Nephron progenitor cell (in vitro differentiated cells): ENCODE data around the gene CEP63.

Source experiments
- DNase-seq: peaks from one replicate; pipeline ENCODE4 v3.0.0; 2021
- H3K27ac Mint-ChIP-seq: 2 replicates; pipeline ENCODE4 v1.8.0; 2021; ENCODE audit warnings: mild to moderate bottlenecking, moderate library complexity, mixed read lengths
- H3K27me3 Mint-ChIP-seq: 2 replicates; pipeline ENCODE4 v1.8.0; 2021; ENCODE audit warnings: mild to moderate bottlenecking, low read depth, mixed read lengths; ENCODE audit not compliant: poor library complexity
- H3K36me3 Mint-ChIP-seq: 2 replicates; pipeline ENCODE4 v1.8.0; 2021; ENCODE audit warnings: low read depth, mixed read lengths
- H3K4me1 Mint-ChIP-seq: 2 replicates; pipeline ENCODE4 v1.8.0; 2021; ENCODE audit warnings: mixed read lengths
- H3K4me3 Mint-ChIP-seq: 2 replicates; pipeline ENCODE4 v1.8.0; 2021; ENCODE audit warnings: mild to moderate bottlenecking, moderate library complexity, mixed read lengths
- H3K9me3 Mint-ChIP-seq: 2 replicates; pipeline ENCODE4 v1.8.0; 2021; ENCODE audit warnings: mild to moderate bottlenecking, moderate library complexity, mixed read lengths
- TF ChIP-seq, protein P1 (sequence below): fragments of 200-600 bp; sonication (generic); IDR thresholded peaks from 2 replicates; pipeline ENCODE4 v1.5.0; 2021; ENCODE audit warnings: antibody characterized with exemption

CEP63 gene

DNA sequence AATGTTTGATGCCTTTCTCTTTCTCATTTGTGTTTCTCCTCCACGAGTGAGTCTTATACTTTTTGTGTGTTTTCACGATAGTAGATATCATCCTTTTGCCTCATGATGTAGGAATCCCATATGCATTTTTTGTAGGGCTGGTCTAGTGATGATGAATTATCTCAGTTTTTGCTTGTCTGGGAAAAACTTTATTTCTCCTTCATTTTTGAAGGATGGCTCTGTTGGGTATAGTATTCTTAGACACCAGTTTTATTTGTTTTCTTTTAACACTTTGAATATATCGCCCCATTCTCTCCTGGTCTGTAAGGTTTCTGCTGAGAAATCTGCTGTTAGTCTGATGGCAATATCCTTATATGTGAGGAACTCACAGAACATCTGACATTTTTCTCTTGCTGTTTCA lies 18.3 kb downstream of the CEP63 start:
- no peak for DNase-seq
- no peak overlapping the region for H3K27ac Mint-ChIP-seq
- TF ChIP-seq, protein P1, sequence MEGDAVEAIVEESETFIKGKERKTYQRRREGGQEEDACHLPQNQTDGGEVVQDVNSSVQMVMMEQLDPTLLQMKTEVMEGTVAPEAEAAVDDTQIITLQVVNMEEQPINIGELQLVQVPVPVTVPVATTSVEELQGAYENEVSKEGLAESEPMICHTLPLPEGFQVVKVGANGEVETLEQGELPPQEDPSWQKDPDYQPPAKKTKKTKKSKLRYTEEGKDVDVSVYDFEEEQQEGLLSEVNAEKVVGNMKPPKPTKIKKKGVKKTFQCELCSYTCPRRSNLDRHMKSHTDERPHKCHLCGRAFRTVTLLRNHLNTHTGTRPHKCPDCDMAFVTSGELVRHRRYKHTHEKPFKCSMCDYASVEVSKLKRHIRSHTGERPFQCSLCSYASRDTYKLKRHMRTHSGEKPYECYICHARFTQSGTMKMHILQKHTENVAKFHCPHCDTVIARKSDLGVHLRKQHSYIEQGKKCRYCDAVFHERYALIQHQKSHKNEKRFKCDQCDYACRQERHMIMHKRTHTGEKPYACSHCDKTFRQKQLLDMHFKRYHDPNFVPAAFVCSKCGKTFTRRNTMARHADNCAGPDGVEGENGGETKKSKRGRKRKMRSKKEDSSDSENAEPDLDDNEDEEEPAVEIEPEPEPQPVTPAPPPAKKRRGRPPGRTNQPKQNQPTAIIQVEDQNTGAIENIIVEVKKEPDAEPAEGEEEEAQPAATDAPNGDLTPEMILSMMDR = no peak
- peaks cover 60% of the 10 kb centered on the region for H3K9me3 Mint-ChIP-seq
- no peaks in the 10 kb centered on the region for H3K4me1 Mint-ChIP-seq
- no peak overlapping the region for H3K4me3 Mint-ChIP-seq
- no peaks in the 10 kb centered on the region for H3K27me3 Mint-ChIP-seq
- peaks cover 95% of the 10 kb centered on the region for H3K36me3 Mint-ChIP-seq

DNA sequence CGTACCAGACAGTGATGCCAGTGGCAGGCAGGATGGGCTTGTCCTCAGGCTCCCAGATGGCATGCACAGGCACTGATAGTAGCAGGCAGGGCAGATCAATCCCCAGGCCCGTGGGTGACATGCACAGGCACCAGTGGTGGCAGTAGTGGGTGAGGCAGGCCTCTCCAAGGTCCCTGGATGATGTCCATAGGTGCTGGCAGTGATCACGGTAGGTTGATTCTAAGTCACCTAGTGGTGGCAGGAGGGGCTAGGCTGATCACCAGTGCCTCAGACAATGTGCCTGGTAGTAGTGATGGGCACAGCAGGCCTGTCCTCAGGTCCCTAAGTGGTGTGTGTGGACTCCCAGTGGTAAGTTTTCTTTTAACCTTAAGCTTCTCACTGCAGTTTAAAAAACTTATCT lies 19.6 kb downstream of the CEP63 start:
- no peak for DNase-seq
- Mint-ChIP-seq H3K27ac (no peak overlapping the region), H3K4me1 (no peaks in the 10 kb centered on the region), H3K4me3 (no peak overlapping the region), H3K9me3 (peaks cover 49% of the 10 kb centered on the region), H3K27me3 (no peaks in the 10 kb centered on the region), H3K36me3 (peaks cover 95% of the 10 kb centered on the region)
- TF ChIP-seq, protein P1 = no peak

DNA sequence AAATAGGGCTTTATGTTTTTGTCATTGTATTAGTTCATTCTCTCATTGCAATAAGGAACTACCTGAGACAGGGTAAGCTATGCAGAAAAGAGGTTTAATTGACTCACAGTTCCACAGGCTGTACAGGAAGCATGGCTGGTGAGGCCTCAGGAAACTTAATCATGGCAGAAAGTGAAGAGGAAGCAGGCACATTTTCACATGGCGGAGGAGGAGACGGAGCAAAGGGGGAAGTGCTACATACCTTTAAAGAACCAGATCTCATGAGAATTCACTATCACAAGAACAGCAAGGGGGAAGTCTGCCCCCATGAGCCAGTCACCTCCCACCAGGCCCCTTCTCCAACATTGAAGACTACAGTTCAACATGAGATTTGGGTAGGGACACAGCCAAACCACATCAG lies 25.6 kb downstream of the CEP63 start:
- H3K9me3 Mint-ChIP-seq = no peaks in the 10 kb centered on the region
- H3K27ac Mint-ChIP-seq = peak overlapping the region; percentile 64
- no peak overlapping the region for H3K4me3 Mint-ChIP-seq
- no peaks in the 10 kb centered on the region for H3K27me3 Mint-ChIP-seq
- peaks cover 7% of the 10 kb centered on the region for H3K4me1 Mint-ChIP-seq
- TF ChIP-seq, protein P1 = no peak
- no peak for DNase-seq
- H3K36me3 Mint-ChIP-seq = peaks cover 79% of the 10 kb centered on the region

DNA sequence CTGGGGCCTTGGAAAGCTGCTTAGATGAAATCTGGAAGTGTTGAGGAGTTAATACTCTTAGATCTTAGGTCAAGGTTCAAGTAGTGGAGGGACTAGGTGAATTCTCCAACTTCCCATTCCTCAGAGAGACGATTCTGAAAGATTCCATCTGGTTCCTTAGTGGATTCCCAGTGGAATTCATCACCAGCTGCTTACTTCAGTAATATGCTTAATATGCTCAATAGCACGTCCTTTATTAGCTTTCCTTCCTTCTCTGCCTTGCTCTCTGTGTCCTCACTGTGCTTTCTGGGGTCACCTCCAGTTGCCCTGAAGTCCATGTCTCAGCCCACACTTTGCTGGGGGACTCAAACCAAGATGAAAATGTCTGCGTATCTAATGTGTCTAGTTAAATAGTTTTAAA lies 31.0 kb downstream of the CEP63 start:
- DNase-seq = no peak
- TF ChIP-seq, protein P1 = no peak
- Mint-ChIP-seq H3K27ac (peak overlapping the region; percentile 80), H3K4me3 (no peak overlapping the region), H3K4me1 (peaks cover 13% of the 10 kb centered on the region), H3K9me3 (peaks cover 40% of the 10 kb centered on the region), H3K36me3 (peaks cover 85% of the 10 kb centered on the region), H3K27me3 (no peaks in the 10 kb centered on the region)

GRCh38 chr3:134517791-134518190 lies 31.9 kb downstream of the CEP63 start:
- DNase-seq = no peak
- no peak overlapping the region for H3K27ac Mint-ChIP-seq
- H3K4me1 Mint-ChIP-seq = peaks cover 13% of the 10 kb centered on the region

GRCh38 chr3:134522541-134522940 lies 36.7 kb downstream of the CEP63 start:
- no peaks in the 10 kb centered on the region for H3K27me3 Mint-ChIP-seq
- TF ChIP-seq, protein P1 = no peak
- no peak overlapping the region for H3K4me3 Mint-ChIP-seq
- peaks cover 84% of the 10 kb centered on the region for H3K9me3 Mint-ChIP-seq
- no peaks in the 10 kb centered on the region for H3K4me1 Mint-ChIP-seq
- DNase-seq = no peak
- H3K27ac Mint-ChIP-seq = peak overlapping the region; percentile 60
- H3K36me3 Mint-ChIP-seq = peaks cover 96% of the 10 kb centered on the region

More at GRCh38 chr3:134517791-134518190, 31.9 kb downstream of the CEP63 start:
- Mint-ChIP-seq H3K4me3 (no peak overlapping the region), H3K27me3 (no peaks in the 10 kb centered on the region), H3K9me3 (peaks cover 49% of the 10 kb centered on the region), H3K36me3 (peaks cover 94% of the 10 kb centered on the region)
- TF ChIP-seq, protein P1 = no peak
